HPDE6-E6E7 (cell line): ENCODE measurements around the gene COL1A1.
A peak's percentile ranks its signal among the peaks of the same experiment; 100 is the strongest.

Experiments
- DNase-seq: peaks from one replicate; pipeline ENCODE4 v3.0.0; 2011; ENCODE audit warnings: missing footprints; ENCODE audit errors: extremely low spot score

Gene COL1A1

GRCh38 chr17:50199803-50200456 is 1.5 kb downstream of the COL1A1 start:
- DNase-seq: peak; percentile 97

GRCh38 chr17:50199211-50199802 is 2.1 kb downstream of the COL1A1 start:
- DNase-seq: no peak

- peak; percentile 71 for DNase-seq
Observed at GRCh38 chr17:50198026-50198669, 3.3 kb downstream of the COL1A1 start.

- DNase-seq: no peak
Observed at GRCh38 chr17:50196826-50197225, 4.6 kb downstream of the COL1A1 start.

GRCh38 chr17:50196036-50196435 is 5.4 kb downstream of the COL1A1 start:
- DNase-seq: no peak

- DNase-seq: no peak
Observed at GRCh38 chr17:50194934-50195865, 6.2 kb downstream of the COL1A1 start.

GRCh38 chr17:50194140-50194933 is 7.1 kb downstream of the COL1A1 start:
- no peak for DNase-seq

GRCh38 chr17:50192618-50193291 is 8.7 kb downstream of the COL1A1 start:
- DNase-seq: no peak

GRCh38 chr17:50192144-50192617 is 9.2 kb downstream of the COL1A1 start:
- no peak for DNase-seq

- no peak for DNase-seq
Observed at GRCh38 chr17:50191359-50192143, 9.9 kb downstream of the COL1A1 start.

- DNase-seq: no peak
Observed at GRCh38 chr17:50190603-50191358, 10.7 kb downstream of the COL1A1 start.

GRCh38 chr17:50190293-50190602 is 11.2 kb downstream of the COL1A1 start:
- no peak for DNase-seq

GRCh38 chr17:50189550-50190292 is 11.7 kb downstream of the COL1A1 start:
- DNase-seq: no peak

- no peak for DNase-seq
Observed at GRCh38 chr17:50188921-50189549, 12.4 kb downstream of the COL1A1 start.

- no peak for DNase-seq
Observed at GRCh38 chr17:50188531-50188920, 12.9 kb downstream of the COL1A1 start.

GRCh38 chr17:50187751-50188530 is 13.5 kb downstream of the COL1A1 start:
- DNase-seq: no peak

- no peak for DNase-seq
Observed at GRCh38 chr17:50187394-50187725, 14.1 kb downstream of the COL1A1 start.
